GM19438 (cell line): ENCODE results near the gene MET.

Experiments
- ATAC-seq: cut with Tn5 transposase; IDR thresholded peaks from one replicate; pipeline ENCODE4 v1.9.1; 2021; ENCODE audit warnings: low read depth; ENCODE audit not compliant: unreplicated experiment

Gene MET

GRCh38 chr7:116777651-116778281 lies 105.8 kb downstream of the MET start:
- no peak for ATAC-seq

GRCh38 chr7:116779216-116779615 lies 107.2 kb downstream of the MET start:
- ATAC-seq, result no peak

GRCh38 chr7:116779931-116780330 lies 107.9 kb downstream of the MET start:
- no peak for ATAC-seq

DNA sequence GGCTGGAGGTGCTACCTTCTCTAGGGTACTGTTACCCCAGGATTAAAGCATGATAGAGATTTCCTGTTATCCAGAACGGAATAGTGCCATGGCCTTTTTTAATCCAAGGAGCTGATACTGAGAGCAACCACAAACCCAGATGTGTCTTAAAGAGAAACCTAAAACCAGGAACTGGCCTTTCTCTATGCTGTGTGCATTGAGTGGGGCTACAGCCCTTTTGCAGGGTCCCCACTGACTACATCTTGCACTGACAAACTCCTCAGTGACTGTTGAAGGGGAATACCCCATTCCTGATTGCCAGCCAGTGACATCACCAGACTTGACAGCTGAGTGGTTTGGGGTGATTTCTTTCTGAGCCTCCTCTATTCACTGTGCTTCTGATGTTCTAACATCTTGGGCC lies 108.5 kb downstream of the MET start:
- ATAC-seq, result no peak

- no peak for ATAC-seq
Observed at GRCh38 chr7:116780966-116781365, 109.0 kb downstream of the MET start.

GRCh38 chr7:116781584-116781983 lies 109.6 kb downstream of the MET start:
- no peak for ATAC-seq

DNA sequence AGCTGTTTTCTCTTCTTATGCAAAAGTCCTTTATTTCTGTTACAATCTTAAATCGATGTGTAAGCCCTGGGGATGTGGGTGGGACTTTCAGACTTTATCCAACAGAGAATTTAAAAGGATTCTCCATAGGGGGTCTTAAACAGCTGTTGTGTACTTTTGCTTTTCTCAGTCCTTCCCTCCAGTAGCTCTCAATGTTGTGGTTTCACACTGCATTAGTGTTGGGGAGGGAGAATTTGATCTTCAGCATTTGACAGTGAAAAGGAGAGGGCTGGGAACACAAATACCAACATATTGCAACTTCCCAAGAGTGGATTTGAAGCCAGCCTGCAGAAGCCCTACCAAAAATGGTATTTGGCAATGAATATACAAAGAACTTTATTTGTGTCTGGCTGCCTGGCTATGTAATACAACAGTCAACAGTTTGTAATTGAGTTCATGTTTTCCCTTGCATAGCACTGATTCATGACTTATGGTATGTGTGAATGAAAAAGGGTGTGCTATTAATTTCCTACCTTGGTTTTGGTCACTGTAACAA lies 110.2 kb downstream of the MET start:
- no peak for ATAC-seq

DNA sequence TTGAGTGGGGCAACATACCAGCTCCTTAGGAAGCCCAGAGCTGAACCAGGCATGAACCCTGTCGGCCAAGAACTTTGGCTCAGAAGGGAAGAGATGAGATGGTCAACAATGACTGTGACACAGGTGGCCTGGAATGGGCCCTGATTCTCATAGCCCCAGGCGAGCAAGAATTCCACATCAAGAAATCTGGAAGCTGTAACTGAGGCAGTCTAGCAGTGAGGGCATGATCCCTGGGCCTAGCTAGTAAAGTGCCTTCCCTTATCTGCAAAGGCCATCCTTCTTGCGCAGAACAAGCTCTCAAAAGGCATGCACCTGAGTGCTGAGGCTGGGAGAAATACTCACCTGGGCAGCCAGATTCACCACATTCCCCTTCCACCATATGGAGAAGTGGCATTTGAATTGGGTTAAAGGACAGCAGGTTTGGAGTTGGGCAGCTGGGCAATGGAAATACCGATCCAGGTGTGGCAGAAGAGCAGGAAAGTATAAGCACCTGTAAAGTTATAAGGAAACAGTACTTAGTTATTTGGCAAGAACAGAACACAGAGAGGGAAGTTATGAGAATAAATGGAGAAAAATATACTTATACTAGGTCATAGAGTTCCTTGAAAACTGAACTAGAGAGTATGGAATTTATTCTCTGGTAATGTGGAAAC lies 111.8 kb downstream of the MET start:
- ATAC-seq, result no peak

- ATAC-seq, result no peak
Observed at GRCh38 chr7:116784647-116785046, 112.7 kb downstream of the MET start.

- ATAC-seq, result no peak
Observed at GRCh38 chr7:116785843-116786242, 113.8 kb downstream of the MET start.

GRCh38 chr7:116786791-116787443 lies 114.9 kb downstream of the MET start:
- ATAC-seq, result peak; percentile 98

DNA sequence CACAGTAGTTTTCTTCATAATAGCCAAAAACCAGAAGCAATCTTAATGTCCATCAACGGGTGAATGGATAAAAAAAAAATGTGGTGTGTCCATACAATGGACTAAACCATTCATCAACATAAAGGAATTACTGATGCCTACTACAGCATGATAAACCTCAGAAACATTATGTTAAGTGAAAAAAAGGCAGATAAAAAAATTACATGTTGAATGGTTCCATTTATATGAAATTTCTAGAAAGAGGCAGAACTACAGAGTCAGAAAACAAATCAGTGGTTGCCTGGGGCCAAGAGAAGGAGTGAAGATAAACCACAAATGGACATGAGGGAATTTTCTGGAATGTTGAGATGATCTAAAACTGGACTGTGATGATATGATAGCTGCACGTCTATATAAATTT lies 115.9 kb downstream of the MET start:
- ATAC-seq, result no peak

- no peak for ATAC-seq
Observed at GRCh38 chr7:116788572-116789197, 116.7 kb downstream of the MET start.

GRCh38 chr7:116790025-116790424 lies 118.0 kb downstream of the MET start:
- no peak for ATAC-seq

- no peak for ATAC-seq
Observed at GRCh38 chr7:116792813-116793212, 120.8 kb downstream of the MET start.

DNA sequence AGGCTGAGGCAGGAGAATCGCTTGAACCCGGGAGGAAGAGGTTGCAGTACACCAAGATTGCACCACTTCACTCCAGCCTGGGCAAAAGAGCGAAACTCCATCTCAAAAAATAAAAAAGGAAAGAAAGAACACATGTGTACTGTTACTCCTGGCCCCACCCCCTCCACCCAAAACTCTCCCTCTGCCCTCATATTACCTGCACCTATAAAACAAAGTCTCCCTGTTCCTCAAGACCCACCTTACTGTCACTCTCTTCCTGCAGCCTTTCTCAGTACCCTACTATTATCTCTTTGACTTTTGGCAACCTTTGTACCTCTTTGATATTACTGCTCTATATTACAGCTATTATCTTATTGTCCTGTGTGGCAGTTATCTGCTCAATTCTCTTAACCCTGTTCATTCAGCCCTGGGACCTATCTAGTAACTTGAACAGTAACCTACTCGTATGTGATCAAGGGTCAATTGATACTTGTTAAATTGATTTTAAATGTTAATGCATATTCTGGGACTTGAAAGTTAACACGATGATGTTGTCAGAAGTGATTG lies 121.9 kb downstream of the MET start:
- ATAC-seq, result no peak

DNA sequence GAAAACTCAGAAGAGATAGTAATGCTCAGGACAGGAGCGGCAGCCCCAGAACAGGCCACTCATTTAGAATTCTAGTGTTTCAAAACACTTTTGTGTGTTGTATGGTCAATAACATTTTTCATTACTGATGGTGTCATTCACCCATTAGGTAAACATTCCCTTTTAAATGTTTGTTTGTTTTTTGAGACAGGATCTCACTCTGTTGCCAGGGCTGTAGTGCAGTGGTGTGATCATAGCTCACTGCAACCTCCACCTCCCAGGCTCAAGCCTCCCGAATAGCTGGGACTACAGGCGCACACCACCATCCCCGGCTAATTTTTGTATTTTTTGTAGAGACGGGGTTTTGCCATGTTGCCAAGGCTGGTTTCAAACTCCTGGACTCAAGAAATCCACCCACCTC lies 124.5 kb downstream of the MET start:
- ATAC-seq, result no peak

GRCh38 chr7:116797612-116798011 lies 125.6 kb downstream of the MET start:
- no peak for ATAC-seq

GRCh38 chr7:116798232-116798631 lies 126.2 kb downstream of the MET start:
- ATAC-seq, result no peak

GRCh38 chr7:116799916-116800315 lies 127.9 kb downstream of the MET start:
- ATAC-seq, result no peak

GRCh38 chr7:116800594-116800993 lies 128.6 kb downstream of the MET start:
- ATAC-seq, result no peak
